ENCODE data around the gene COL1A1.

COL1A1 gene

DNA sequence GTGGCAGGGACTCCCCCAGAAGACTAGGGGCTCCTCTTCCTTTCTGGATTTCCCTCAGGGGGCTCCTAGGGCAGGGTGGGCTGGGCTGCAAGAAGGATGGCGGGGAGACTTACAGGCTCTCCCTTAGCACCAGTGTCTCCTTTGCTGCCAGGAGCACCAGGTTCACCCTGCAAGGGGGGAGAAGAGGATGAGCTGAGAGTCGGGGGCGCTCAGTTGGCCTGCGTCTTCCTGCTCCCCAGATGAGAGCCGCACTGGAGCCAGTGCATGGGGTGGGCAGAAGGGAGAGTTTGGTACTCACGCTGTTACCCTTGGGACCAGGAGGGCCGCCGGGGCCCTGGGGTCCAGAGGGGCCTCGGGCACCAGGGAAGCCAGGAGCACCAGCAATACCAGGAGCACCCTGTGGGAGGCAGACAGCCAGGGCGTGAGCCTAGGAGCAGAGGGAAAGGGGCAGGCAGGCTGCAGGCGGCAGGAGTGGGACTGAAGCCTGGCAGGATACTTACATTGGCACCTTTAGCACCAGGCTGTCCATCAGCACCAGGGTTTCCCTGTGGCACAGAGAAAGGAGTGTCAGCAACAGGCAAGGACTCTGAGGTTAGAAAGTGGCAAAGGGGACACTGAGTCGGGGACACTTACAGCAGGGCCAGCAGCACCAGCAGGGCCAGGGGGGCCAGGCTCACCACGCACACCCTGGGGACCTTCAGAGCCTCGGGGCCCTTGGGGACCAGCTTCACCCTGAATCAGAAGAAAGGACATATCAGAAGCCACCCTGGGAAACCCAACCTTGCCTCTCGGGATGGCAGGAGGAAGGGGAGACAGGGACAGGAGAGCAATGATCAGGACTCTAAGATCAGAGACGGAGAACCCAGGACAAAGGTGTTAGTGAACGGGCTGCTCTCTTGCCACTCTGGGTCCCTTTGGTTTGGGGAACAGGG, 6.2 kb downstream of the COL1A1 start:
- Histone ChIP-seq H3K4me1 (ENCODE audit: control extremely low read depth in 1 of 4, control insufficient read depth in 4 of 4, insufficient read depth in 4 of 4, low read length in 3 of 4) (peaks cover 0 to 10% (median 5%) of the 10 kb centered on the region in 4 experiments), H3K9me3 (ENCODE audit: control extremely low read depth in 1 of 5, control insufficient read depth in 4 of 5, insufficient read depth in 2 of 5, low read depth in 1 of 5, low read length in 4 of 5) (no peaks in the 10 kb centered on the region), H3K36me3 (ENCODE audit: control insufficient read depth in 4 of 4, insufficient read depth in 4 of 4, low read length in 3 of 4) (no peaks in the 10 kb centered on the region), H3K27me3 (replicated peaks in 2 of 5; ENCODE audit: control insufficient read depth in 4 of 5, insufficient read depth in 5 of 5, low read length in 4 of 5) (peaks cover 0 to 4% (median 2%) of the 10 kb centered on the region in 5 experiments), H3K4me3 (ENCODE audit: control insufficient read depth in 1 of 7, extremely low read depth in 1 of 7, insufficient read depth in 4 of 7, low read depth in 2 of 7, low read length in 6 of 7) (no peak overlapping the region), H3K27ac (ENCODE audit: insufficient read depth in 1 of 2, low read depth in 1 of 2, low read length in 2 of 2, poor library complexity in 1 of 2, severe bottlenecking in 2 of 2) (no peak overlapping the region)
- ChIA-PET CTCF (interaction anchor here (1.0 to 4.7 kb wide), 5 partner anchors 17 to 102 kb away, joined by 4 to 87 read pairs (median 17); partner anchors contain the start of gene SGCA), POLR2A (no interaction called here)
- 95% methylated on average over 12 of the region's 17 CpGs for WGBS (ENCODE audit: insufficient coverage)
- no peak for DNase-seq

DNA sequence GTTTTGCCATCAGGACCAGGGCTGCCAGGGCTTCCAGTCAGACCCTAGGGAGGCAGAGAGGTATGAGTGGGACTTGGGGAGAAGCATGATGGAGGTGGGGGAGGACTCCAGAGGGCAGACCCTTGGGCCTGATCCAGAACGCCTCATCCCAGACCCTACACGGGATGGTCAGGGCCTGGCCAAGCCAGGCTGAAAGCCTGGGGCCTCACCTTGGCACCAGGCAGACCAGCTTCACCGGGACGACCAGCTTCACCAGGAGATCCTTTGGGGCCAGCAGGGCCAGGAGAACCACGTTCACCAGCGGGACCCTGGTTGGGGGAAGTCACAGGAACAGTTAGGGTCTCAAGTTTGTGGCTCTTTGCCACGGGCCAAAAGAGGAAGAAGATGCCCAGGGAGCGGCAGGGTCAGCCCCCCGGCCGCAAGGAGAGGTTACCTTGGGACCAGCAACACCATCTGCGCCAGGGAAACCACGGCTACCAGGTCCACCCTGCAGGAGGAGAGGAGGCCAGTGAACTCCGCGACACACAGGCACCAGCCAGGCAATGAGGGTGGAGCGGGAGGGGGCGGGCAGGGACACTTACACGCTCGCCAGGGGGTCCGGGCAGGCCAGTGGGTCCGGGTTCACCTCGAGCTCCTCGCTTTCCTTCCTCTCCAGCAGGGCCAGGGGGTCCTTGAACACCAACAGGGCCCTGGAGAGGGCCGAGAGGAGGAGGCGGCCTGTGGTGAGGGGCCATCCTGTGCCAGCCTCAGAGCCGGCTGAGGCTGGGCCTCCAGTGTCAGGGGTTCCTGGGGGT, 7.1 kb downstream of the COL1A1 start:
- ChIA-PET CTCF (interaction anchor here (1.0 to 4.7 kb wide), 3 partner anchors 16 to 103 kb away, joined by 4 to 87 read pairs (median 17); no protein-coding TSS in a partner anchor), POLR2A (no interaction called here)
- 91% methylated on average over 24 of the region's 25 CpGs for WGBS (ENCODE audit: insufficient coverage)
- H3K4me3 ChIP-seq (ENCODE audit: control insufficient read depth in 1 of 7, extremely low read depth in 1 of 7, insufficient read depth in 4 of 7, low read depth in 2 of 7, low read length in 6 of 7), result no peak overlapping the region
- H3K4me1 ChIP-seq (ENCODE audit: control extremely low read depth in 1 of 4, control insufficient read depth in 4 of 4, insufficient read depth in 4 of 4, low read length in 3 of 4), result peaks cover 0 to 1% (median 0%) of the 10 kb centered on the region in 4 experiments
- DNase-seq, result no peak
- peaks cover 0 to 4% (median 0%) of the 10 kb centered on the region in 5 experiments for H3K27me3 ChIP-seq (replicated peaks in 2 of 5; ENCODE audit: control insufficient read depth in 4 of 5, insufficient read depth in 5 of 5, low read length in 4 of 5)
- H3K9me3 ChIP-seq (ENCODE audit: control extremely low read depth in 1 of 5, control insufficient read depth in 4 of 5, insufficient read depth in 2 of 5, low read depth in 1 of 5, low read length in 4 of 5), result no peaks in the 10 kb centered on the region
- no peaks in the 10 kb centered on the region for H3K36me3 ChIP-seq (ENCODE audit: control insufficient read depth in 4 of 4, insufficient read depth in 4 of 4, low read length in 3 of 4)
- H3K27ac ChIP-seq (ENCODE audit: insufficient read depth in 1 of 2, low read depth in 1 of 2, low read length in 2 of 2, poor library complexity in 1 of 2, severe bottlenecking in 2 of 2), result no peak overlapping the region

DNA sequence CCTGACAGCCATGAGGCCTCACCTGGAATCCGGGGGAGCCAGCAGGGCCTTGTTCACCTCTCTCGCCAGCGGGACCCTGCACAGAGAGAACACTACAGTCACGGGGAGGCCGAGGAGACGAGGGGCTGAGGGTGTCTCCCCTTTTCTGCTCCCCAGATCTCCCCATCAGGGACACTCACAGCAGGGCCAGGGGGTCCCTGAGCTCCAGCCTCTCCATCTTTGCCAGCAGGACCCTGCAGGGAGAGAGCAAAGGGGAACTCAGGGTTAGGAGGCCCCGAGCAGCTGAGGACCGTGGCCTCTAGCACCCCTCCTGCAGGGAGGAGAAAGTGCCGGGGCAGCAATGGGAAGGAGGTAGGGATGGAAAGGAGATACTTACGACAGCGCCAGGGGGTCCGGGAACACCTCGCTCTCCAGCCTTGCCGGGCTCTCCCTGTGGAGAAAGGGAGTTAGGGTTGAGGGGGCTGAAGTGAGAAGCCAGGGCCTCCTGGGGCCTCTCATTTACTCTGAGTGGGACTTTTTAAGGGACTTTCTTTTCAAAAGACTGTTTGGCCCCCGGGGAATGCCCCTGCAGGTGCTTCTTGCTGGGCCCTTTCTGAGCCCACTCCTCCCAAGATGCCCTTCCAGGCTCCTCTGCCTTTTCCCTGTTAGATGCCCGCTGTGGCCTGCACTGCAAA, 8.7 kb downstream of the COL1A1 start:
- CTCF ChIA-PET, result interaction anchor here (0.7 kb wide), 1 partner anchor 23 kb away, joined by 3 read pairs; no protein-coding TSS in a partner anchor
- Histone ChIP-seq H3K4me3 (ENCODE audit: control insufficient read depth in 1 of 7, extremely low read depth in 1 of 7, insufficient read depth in 4 of 7, low read depth in 2 of 7, low read length in 6 of 7) (no peak overlapping the region), H3K36me3 (ENCODE audit: control insufficient read depth in 4 of 4, insufficient read depth in 4 of 4, low read length in 3 of 4) (no peaks in the 10 kb centered on the region), H3K4me1 (ENCODE audit: control extremely low read depth in 1 of 4, control insufficient read depth in 4 of 4, insufficient read depth in 4 of 4, low read length in 3 of 4) (no peaks in the 10 kb centered on the region), H3K27ac (ENCODE audit: insufficient read depth in 1 of 2, low read depth in 1 of 2, low read length in 2 of 2, poor library complexity in 1 of 2, severe bottlenecking in 2 of 2) (no peak overlapping the region), H3K9me3 (ENCODE audit: control extremely low read depth in 1 of 5, control insufficient read depth in 4 of 5, insufficient read depth in 2 of 5, low read depth in 1 of 5, low read length in 4 of 5) (no peaks in the 10 kb centered on the region), H3K27me3 (replicated peaks in 2 of 5; ENCODE audit: control insufficient read depth in 4 of 5, insufficient read depth in 5 of 5, low read length in 4 of 5) (peaks cover 0 to 2% (median 0%) of the 10 kb centered on the region in 5 experiments)
- 95% methylated on average over 14 of the region's 16 CpGs for WGBS (ENCODE audit: insufficient coverage)
- no peak for DNase-seq
- POLR2A ChIA-PET, result no interaction called here

DNA sequence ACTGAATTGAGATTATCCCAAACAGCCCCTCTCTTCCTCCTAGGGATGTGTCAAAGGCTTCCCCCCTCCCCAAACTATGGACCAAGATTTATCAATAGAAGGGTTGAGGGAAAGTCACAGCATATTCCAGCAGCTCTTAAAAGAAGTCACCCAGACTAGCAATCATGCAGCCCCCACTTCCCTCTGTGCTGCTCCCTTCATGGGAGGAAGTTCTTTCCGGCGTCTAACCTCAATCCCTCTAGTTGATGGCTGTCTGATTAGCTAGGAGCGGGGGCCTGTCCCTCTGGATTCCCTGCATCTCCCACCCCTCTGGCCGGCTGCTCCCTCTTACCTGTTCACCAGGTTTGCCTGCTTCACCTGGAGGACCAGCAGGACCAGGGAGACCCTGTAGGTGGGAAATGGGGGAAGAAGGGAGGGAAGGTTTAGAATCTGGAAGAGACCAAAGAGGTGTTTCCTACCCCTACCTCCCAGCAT, 9.2 kb downstream of the COL1A1 start:
- WGBS (ENCODE audit: insufficient coverage), result 100% methylated on average over 1 of the region's 4 CpGs
- H3K27me3 ChIP-seq (replicated peaks in 2 of 5; ENCODE audit: control insufficient read depth in 4 of 5, insufficient read depth in 5 of 5, low read length in 4 of 5), result no peaks in the 10 kb centered on the region
- no peaks in the 10 kb centered on the region for H3K9me3 ChIP-seq (ENCODE audit: control extremely low read depth in 1 of 5, control insufficient read depth in 4 of 5, insufficient read depth in 2 of 5, low read depth in 1 of 5, low read length in 4 of 5)
- no peak for DNase-seq
- ChIA-PET CTCF (no interaction called here), POLR2A (no interaction called here)
- no peaks in the 10 kb centered on the region for H3K36me3 ChIP-seq (ENCODE audit: control insufficient read depth in 4 of 4, insufficient read depth in 4 of 4, low read length in 3 of 4)
- H3K4me3 ChIP-seq (ENCODE audit: control insufficient read depth in 1 of 7, extremely low read depth in 1 of 7, insufficient read depth in 4 of 7, low read depth in 2 of 7, low read length in 6 of 7), result no peak overlapping the region
- no peaks in the 10 kb centered on the region for H3K4me1 ChIP-seq (ENCODE audit: control extremely low read depth in 1 of 4, control insufficient read depth in 4 of 4, insufficient read depth in 4 of 4, low read length in 3 of 4)
- H3K27ac ChIP-seq (ENCODE audit: insufficient read depth in 1 of 2, low read depth in 1 of 2, low read length in 2 of 2, poor library complexity in 1 of 2, severe bottlenecking in 2 of 2), result no peak overlapping the region

DNA sequence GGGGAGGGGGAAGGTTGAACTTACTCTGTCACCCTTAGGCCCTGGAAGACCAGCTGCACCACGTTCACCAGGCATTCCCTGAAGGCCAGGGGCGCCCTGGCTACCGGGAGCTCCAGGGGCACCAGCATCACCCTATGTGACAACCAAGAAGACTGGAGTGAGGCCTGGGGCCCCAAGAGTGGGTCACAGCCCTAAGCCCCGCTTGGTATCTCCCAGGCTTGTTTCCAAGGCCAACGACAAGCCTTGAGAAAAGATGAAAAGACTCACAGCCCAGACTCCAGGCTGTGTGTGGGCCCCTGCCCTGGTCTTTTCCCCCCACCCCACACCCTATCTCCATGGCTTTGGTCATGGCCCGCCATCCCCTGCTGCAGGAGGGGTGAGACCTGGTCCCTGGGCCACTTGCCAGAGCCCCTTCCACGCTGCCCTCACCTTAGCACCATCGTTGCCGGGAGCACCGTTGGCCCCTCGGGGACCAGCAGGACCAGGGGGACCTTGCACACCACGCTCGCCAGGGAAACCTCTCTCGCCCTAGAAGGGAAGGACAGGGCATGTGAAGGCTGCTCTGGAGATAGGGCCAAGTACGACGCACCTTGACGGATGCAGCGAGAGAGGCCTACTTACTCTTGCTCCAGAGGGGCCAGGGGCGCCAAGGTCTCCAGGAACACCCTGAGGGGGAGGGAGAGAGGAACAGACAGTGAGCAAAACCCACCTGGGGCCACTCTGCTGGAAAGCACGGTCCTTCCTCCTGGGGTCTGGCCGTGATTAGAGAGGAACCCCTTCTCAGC, 9.9 kb downstream of the COL1A1 start:
- Histone ChIP-seq H3K4me1 (ENCODE audit: control extremely low read depth in 1 of 4, control insufficient read depth in 4 of 4, insufficient read depth in 4 of 4, low read length in 3 of 4) (no peaks in the 10 kb centered on the region), H3K36me3 (ENCODE audit: control insufficient read depth in 4 of 4, insufficient read depth in 4 of 4, low read length in 3 of 4) (no peaks in the 10 kb centered on the region)

DNA sequence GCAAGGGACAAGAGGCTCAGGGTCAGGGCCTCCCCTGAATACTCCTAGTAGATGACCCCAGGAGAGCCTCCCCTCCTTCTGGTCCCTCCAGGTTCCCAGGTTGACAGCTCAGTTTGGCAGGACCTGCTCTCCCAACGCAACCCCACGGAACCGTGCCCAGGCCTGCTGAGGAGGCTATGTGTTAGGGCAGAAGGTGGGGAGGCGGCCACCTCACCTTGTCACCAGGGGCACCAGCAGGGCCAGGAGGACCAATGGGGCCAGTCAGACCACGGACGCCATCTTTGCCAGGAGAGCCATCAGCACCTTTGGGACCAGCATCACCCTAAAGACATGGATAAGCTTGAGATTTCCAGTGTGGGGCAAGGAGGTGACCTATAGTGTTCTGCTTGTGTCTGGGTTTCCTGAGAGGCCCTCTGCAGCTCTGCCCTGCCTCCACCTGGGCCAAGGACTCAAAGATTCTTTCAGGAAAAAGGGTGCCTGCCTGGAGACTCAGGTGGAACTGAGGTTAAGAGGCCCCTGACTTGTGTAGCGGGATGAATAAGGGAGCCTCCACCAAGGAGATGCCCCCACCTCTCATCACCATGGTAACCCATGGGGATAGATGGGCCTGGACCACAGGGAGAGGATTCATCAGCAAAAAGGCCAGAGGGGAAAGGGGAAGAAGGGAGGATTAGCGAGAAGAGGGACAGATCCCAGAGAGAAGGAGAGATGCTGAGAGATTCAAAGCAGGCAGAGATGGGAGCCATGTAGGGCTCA, 10.7 kb downstream of the COL1A1 start:
- Histone ChIP-seq H3K27ac (ENCODE audit: insufficient read depth in 1 of 2, low read depth in 1 of 2, low read length in 2 of 2, poor library complexity in 1 of 2, severe bottlenecking in 2 of 2) (no peak overlapping the region), H3K36me3 (ENCODE audit: control insufficient read depth in 4 of 4, insufficient read depth in 4 of 4, low read length in 3 of 4) (no peaks in the 10 kb centered on the region), H3K9me3 (ENCODE audit: control extremely low read depth in 1 of 5, control insufficient read depth in 4 of 5, insufficient read depth in 2 of 5, low read depth in 1 of 5, low read length in 4 of 5) (no peaks in the 10 kb centered on the region), H3K4me3 (ENCODE audit: control insufficient read depth in 1 of 7, extremely low read depth in 1 of 7, insufficient read depth in 4 of 7, low read depth in 2 of 7, low read length in 6 of 7) (no peak overlapping the region), H3K27me3 (replicated peaks in 2 of 5; ENCODE audit: control insufficient read depth in 4 of 5, insufficient read depth in 5 of 5, low read length in 4 of 5) (no peaks in the 10 kb centered on the region), H3K4me1 (ENCODE audit: control extremely low read depth in 1 of 4, control insufficient read depth in 4 of 4, insufficient read depth in 4 of 4, low read length in 3 of 4) (no peaks in the 10 kb centered on the region)
- 93% methylated on average over 8 of the region's 8 CpGs for WGBS (ENCODE audit: insufficient coverage)
- CTCF ChIA-PET, result interaction anchor here (0.9 kb wide), 1 partner anchor 20 kb away, joined by 3 read pairs; no protein-coding TSS in a partner anchor
- DNase-seq, result no peak
- POLR2A ChIA-PET, result no interaction called here

More for the DNA sequence above, 9.9 kb downstream of the COL1A1 start:
- ChIA-PET CTCF (interaction anchor here (0.9 kb wide), 1 partner anchor 21 kb away, joined by 3 read pairs; no protein-coding TSS in a partner anchor), POLR2A (no interaction called here)
- Histone ChIP-seq H3K4me3 (ENCODE audit: control insufficient read depth in 1 of 7, extremely low read depth in 1 of 7, insufficient read depth in 4 of 7, low read depth in 2 of 7, low read length in 6 of 7) (no peak overlapping the region), H3K27me3 (replicated peaks in 2 of 5; ENCODE audit: control insufficient read depth in 4 of 5, insufficient read depth in 5 of 5, low read length in 4 of 5) (no peaks in the 10 kb centered on the region), H3K9me3 (ENCODE audit: control extremely low read depth in 1 of 5, control insufficient read depth in 4 of 5, insufficient read depth in 2 of 5, low read depth in 1 of 5, low read length in 4 of 5) (no peaks in the 10 kb centered on the region), H3K27ac (ENCODE audit: insufficient read depth in 1 of 2, low read depth in 1 of 2, low read length in 2 of 2, poor library complexity in 1 of 2, severe bottlenecking in 2 of 2) (no peak overlapping the region)
- WGBS (ENCODE audit: insufficient coverage), result 87% methylated on average over 15 of the region's 21 CpGs
- no peak for DNase-seq

Measured in common myeloid progenitor, CD34-positive (primary cell).